K562 (cell line): ENCODE results near the gene NTM. TPM values are rescaled to one million over a fixed set of nuclear protein-coding genes. Genes with fewer than 3 reads are reported as not detected.

Source experiments
- ATAC-seq: fragments of 200-7000 bp; cut with Tn5 transposase; 3 replicates; pipeline ENCODE4 v1.9.1; 2020; ENCODE audit warnings: moderate library complexity
- BruUV-seq: library from RNA; stranded (reverse); fragments of 400-500 nt; replicated peaks from 2 replicates; lab custom pipeline; 2021; lab: Mats Ljungman, UMichigan
- CTCF ChIA-PET: fragments of 300-600 bp; formaldehyde crosslinking; extraction: SDS; loops from one replicate; lab custom pipeline; 2021; ENCODE audit warnings: low intra/inter-chr PET ratio; lab: Yijun Ruan, JAX
- POLR2A ChIA-PET: fragments of 300-600, 350-650 bp; sonication (Branson Sonifier 250); formaldehyde crosslinking; extraction: SDS; loops from one replicate; lab custom pipeline; 2021; ENCODE audit warnings: antibody characterized with exemption, inconsistent platforms; lab: Yijun Ruan, JAX
- DNase-seq, 4 experiments: peaks; one replicate each; pipeline versions ENCODE4 v3.0.0 to v3.0.0-alpha.2; 2011 to 2018; ENCODE audit warnings: low spot score in 3 of 4, mixed read lengths in 3 of 4; ENCODE audit errors: extremely low read depth in 1 of 4
- FAIRE-seq: peaks from 2 replicates; lab custom pipeline; 2011; peaks lifted over from hg19 to GRCh38; lab: Jason Lieb, UNC
- H2AFZ ChIP-seq: 2 replicates; pipeline ENCODE4 v1.6.0; 2011; ENCODE audit warnings: low read depth, low read length, control low read depth, inconsistent platforms
- H3K27ac ChIP-seq: fragments of 200-600 bp; 3 replicates; pipeline ENCODE4 v1.8.0; 2011; ENCODE audit warnings: low read depth, mild to moderate bottlenecking, control low read depth, inconsistent platforms, low read length, moderate library complexity, mixed read lengths; ENCODE audit errors: extremely low read depth
- H3K27me3 ChIP-seq, 2 experiments: fragments of 300-600 bp in 1 of 2; 2 replicates in 1 of 2; 3 replicates in 1 of 2; pipeline versions ENCODE4 v1.6.0 to v1.8.0; 2011; ENCODE audit warnings: inconsistent platforms in 2 of 2, low read length in 2 of 2, mild to moderate bottlenecking in 1 of 2, mixed read lengths in 1 of 2, moderate library complexity in 1 of 2; ENCODE audit not compliant: control insufficient read depth in 2 of 2, insufficient read depth in 2 of 2
- H3K36me3 ChIP-seq: fragments of 300-600 bp; 3 replicates; pipeline ENCODE4 v1.8.0; 2011; ENCODE audit warnings: mild to moderate bottlenecking, low read length, inconsistent platforms; ENCODE audit not compliant: control insufficient read depth, insufficient read depth
- H3K4me1 ChIP-seq, 2 experiments: fragments of 200-600 bp in 1 of 2; replicated peaks in 1 of 2; 2 replicates in 1 of 2; 3 replicates in 1 of 2; pipeline versions ENCODE4 v1.5.1 to v1.8.0; 2011; ENCODE audit warnings: inconsistent platforms in 2 of 2, low read length in 2 of 2, mild to moderate bottlenecking in 1 of 2, mixed read lengths in 1 of 2, moderate library complexity in 1 of 2; ENCODE audit not compliant: control insufficient read depth in 2 of 2, insufficient read depth in 2 of 2
- H3K4me2 ChIP-seq: 2 replicates; pipeline ENCODE4 v1.6.1; 2011; ENCODE audit warnings: low read length, control low read depth, inconsistent platforms, mixed read lengths; ENCODE audit not compliant: insufficient read depth
- H3K4me3 ChIP-seq: fragments of 200-600 bp; sonication (generic), shearing (Covaris generic); 2 replicates; pipeline ENCODE4 v1.5.1; 2016; ENCODE audit warnings: control low read depth, inconsistent platforms
- H3K79me2 ChIP-seq: fragments of 200-600 bp; 3 replicates; pipeline ENCODE4 v1.8.0; 2011; ENCODE audit warnings: low read length, inconsistent platforms; ENCODE audit not compliant: control insufficient read depth, insufficient read depth
- H3K9ac ChIP-seq, 2 experiments: 2 replicates each; pipeline versions ENCODE4 v1.6.0 to v1.6.1; 2011; ENCODE audit warnings: low read depth in 2 of 2, low read length in 2 of 2, control low read depth in 1 of 2, inconsistent platforms in 1 of 2, mild to moderate bottlenecking in 1 of 2, mixed read lengths in 1 of 2; ENCODE audit not compliant: insufficient read depth in 1 of 2
- H3K9me1 ChIP-seq: one replicate; pipeline ENCODE4 v1.6.0; 2011; ENCODE audit warnings: inconsistent platforms, mild to moderate bottlenecking, low read length, moderate library complexity; ENCODE audit not compliant: control insufficient read depth, insufficient read depth
- H3K9me3 ChIP-seq: replicated peaks from 2 replicates; pipeline ENCODE4 v1.5.1; 2011; ENCODE audit warnings: low read depth, low read length, inconsistent platforms; ENCODE audit not compliant: control insufficient read depth, insufficient read depth
- H4K20me1 ChIP-seq: replicated peaks from 2 replicates; pipeline ENCODE4 v1.6.1; 2011; ENCODE audit warnings: low read length, inconsistent platforms, mixed read lengths; ENCODE audit not compliant: control insufficient read depth, insufficient read depth
- ARHGAP35 ChIP-seq: fragments of 450-650 bp; IDR thresholded peaks from 2 replicates; pipeline ENCODE4 v1.6.1; 2018; ENCODE audit not compliant: partially characterized antibody
- BCL6 ChIP-seq: fragments of 250-450 bp; sonication (Bioruptor Pico); IDR thresholded peaks from 2 replicates; pipeline ENCODE4 v1.4.0; 2020
- GABPA ChIP-seq: fragments of 200-800 bp; sonication (Bioruptor generic); conservative IDR thresholded peaks from 2 replicates; pipeline ENCODE4 v1.6.1; 2016; ENCODE audit warnings: low read depth, missing genetic modification characterization, missing compliant biosample characterization
- HOMEZ ChIP-seq: fragments of 250-450 bp; sonication (Bioruptor Pico); IDR thresholded peaks from 2 replicates; pipeline ENCODE4 v1.4.0; 2020; ENCODE audit warnings: mild to moderate bottlenecking, moderate library complexity
- MNT ChIP-seq, 2 experiments: fragments of 450-650 bp; conservative IDR thresholded peaks; 2 replicates each; pipeline ENCODE4 v1.6.1; 2017; ENCODE audit warnings: mild to moderate bottlenecking in 2 of 2, moderate library complexity in 2 of 2
- POLR3A ChIP-seq: IDR thresholded peaks from 2 replicates; pipeline ENCODE4 v1.6.1; 2011; ENCODE audit warnings: borderline replicate concordance, mild to moderate bottlenecking, moderate library complexity; ENCODE audit not compliant: insufficient read length, insufficient read depth; ENCODE audit errors: extremely low read depth
- TSHZ1 ChIP-seq: fragments of 250-450 bp; sonication (Bioruptor Pico); IDR thresholded peaks from 2 replicates; pipeline ENCODE4 v1.4.0; 2020; ENCODE audit warnings: mild to moderate bottlenecking, moderate library complexity
- WGBS: fragments of 100-300 bp; shearing (Covaris generic); methylation state at CpG from one replicate; pipeline ENCODE4 v1.1.6; 2016; ENCODE audit warnings: low coverage, mixed read lengths; ENCODE audit not compliant: insufficient coverage; ENCODE audit errors: missing lambda C conversion rate; 5-methylcytosine and 5-hydroxymethylcytosine counted together
- in situ Hi-C: fragments of 300-500 bp; cut with MboI; formaldehyde crosslinking; loops from 4 replicates; pipeline ENCODE4 v1.15.0; 2018; ENCODE audit warnings: inconsistent platforms, mixed read lengths
- intact Hi-C: fragments of 100-400 bp; cut with micrococcal nuclease; formaldehyde crosslinking; loops from 2 replicates; pipeline ENCODE4 v1.14.2; 2022
- polyA plus RNA-seq, 8 experiments: library from polyadenylated mRNA; depleted of rRNA in 4 of 8; stranded (reverse) in 5 of 8; unstranded in 3 of 8; fragments of >200 nt; fragmentation: Nextera tagmentation in 2 of 8; fragmentation: Illumina TruSeq in 1 of 8; extraction: Ambion mirVana in 2 of 8; extraction: Trizol in 1 of 8; gene quantifications; 2 replicates each; pipeline versions ENCODE4 v1.2.1 to v1.2.3, GENCODE V29; 2011 to 2014; ENCODE audit warnings: inconsistent platforms in 1 of 8, missing spikeins in 1 of 8
- total RNA-seq, 7 experiments: library from RNA; depleted of rRNA in 6 of 7; stranded (reverse); fragments of >200 nt in 6 of 7; fragmentation: Illumina TruSeq in 2 of 7; extraction: Trizol in 2 of 7; gene quantifications; 2 replicates each; pipeline versions ENCODE4 v1.2.1 to v1.2.3, GENCODE V29; 2011 to 2021; ENCODE audit warnings: low replicate concordance in 1 of 7

The NTM gene
- total and polyA plus RNA-seq, 9 of the 15 experiments (the other 6 are each of a cell fraction or from before 2014, with no cell fraction given), result not detected

- TF ChIP-seq HOMEZ, result no peak
- no peak for TF ChIP-seq POLR3A
- TF ChIP-seq GABPA (tag), result no peak
- TF ChIP-seq BCL6 (CRISPR knock-in tag), result no peak
- no peak for TF ChIP-seq TSHZ1
Measured at GRCh38 chr11:132286106-132286505, 915.7 kb downstream of the NTM start (continued).

- Histone ChIP-seq H2AFZ (no peak overlapping the region), H3K4me1 (no peaks in the 10 kb centered on the region), H3K4me3 (no peak overlapping the region), H4K20me1 (no peaks in the 10 kb centered on the region)
- ChIA-PET POLR2A (no interaction called here), CTCF (no interaction called here)
- WGBS, result 0% methylated on average over 3 of the region's 3 CpGs
- ATAC-seq, result no peak
- FAIRE-seq, result no peak
- no TSS peak for BruUV-seq
- in situ Hi-C loops, result no loop called here
- TF ChIP-seq ARHGAP35, result no peak
- no peak for TF ChIP-seq MNT (conservative IDR thresholded peaks at IDR 0.05)
- TF ChIP-seq, all 486 proteins: peak for 0
- H3K4me2 ChIP-seq, result no peak overlapping the region
- no peaks in the 10 kb centered on the region for H3K36me3 ChIP-seq
- H3K79me2 ChIP-seq, result no peaks in the 10 kb centered on the region
- H3K27me3 ChIP-seq, result no peaks in the 10 kb centered on the region
- no peaks in the 10 kb centered on the region for H3K9me3 ChIP-seq
- no peaks in the 10 kb centered on the region for H3K9me1 ChIP-seq
- no peak for DNase-seq
- no peak overlapping the region for H3K9ac ChIP-seq
- no peak overlapping the region for H3K27ac ChIP-seq
- intact Hi-C loops, result no loop called here
Measured at GRCh38 chr11:132288036-132288435, 917.6 kb downstream of the NTM start.
